Esophagus squamous epithelium (tissue), 5 donors: ENCODE results near the gene GGNBP2. TPM values are rescaled to one million over a fixed set of nuclear protein-coding genes. Genes with fewer than 3 reads are reported as not detected.

Experiments
- DNase-seq: peaks from one replicate; lab custom pipeline; 2025; lab: John Stamatoyannopoulos, UW
- H3K27ac ChIP-seq, 4 donors: fragments of 200-600 bp; sonication (generic); one replicate each; pipeline ENCODE4 v1.5.1; 2016 to 2019; ENCODE audit warnings: mild to moderate bottlenecking in 1 of 4
- H3K27me3 ChIP-seq, 4 donors: fragments of 200-600 bp; sonication (generic); 1 replicate in 3 of 4; 2 replicates in 1 of 4; pipeline versions ENCODE4 v1.5.1 to v1.6.0; 2017 to 2021; ENCODE audit warnings: antibody characterized with exemption in 1 of 4
- H3K36me3 ChIP-seq, 3 donors: fragments of 200-600 bp; sonication (generic); one replicate each; pipeline ENCODE4 v1.5.1; 2016 to 2019
- H3K4me1 ChIP-seq, 3 donors: fragments of 200-600 bp; sonication (generic); one replicate each; pipeline ENCODE4 v1.5.1; 2017 to 2019
- H3K4me3 ChIP-seq, 4 donors: fragments of 200-600 bp; sonication (generic); 1 replicate in 3 of 4; 2 replicates in 1 of 4; pipeline ENCODE4 v1.5.1; 2016 to 2019; ENCODE audit warnings: mild to moderate bottlenecking in 2 of 4, moderate library complexity in 1 of 4
- H3K9me3 ChIP-seq, 3 donors: fragments of 200-600 bp; sonication (generic); one replicate each; pipeline ENCODE4 v1.5.1; 2016 to 2019
- POLR2A ChIP-seq, 4 donors: fragments of 450-650 bp; IDR thresholded peaks; one replicate each; pipeline ENCODE4 v1.6.1; 2017; ENCODE audit warnings: antibody characterized with exemption in 4 of 4, mild to moderate bottlenecking in 4 of 4, moderate library complexity in 3 of 4
- WGBS, 2 donors: methylation state at CpG; one replicate each; pipeline ENCODE4 v1.1.5; 2018; 5-methylcytosine and 5-hydroxymethylcytosine counted together
- intact Hi-C: fragments of 100-400 bp; cut with DNase I; formaldehyde crosslinking; loops from one replicate; pipeline ENCODE4 v1.15.0; 2022
- total RNA-seq, 4 donors: library from RNA; depleted of rRNA; stranded (reverse); fragments of >200 nt; gene quantifications; one replicate each; pipeline ENCODE4 v1.1.0, GENCODE V29; 2016
- TF ChIP-seq, protein P1 (sequence below), 6 experiments: fragments of 450-650 bp in 4 of 6; fragments of 200-600 bp in 2 of 6; sonication (generic) in 2 of 6; IDR thresholded peaks; one replicate each; pipeline ENCODE4 v1.5.1; 2016 to 2019; ENCODE audit warnings: antibody characterized with exemption in 6 of 6, mild to moderate bottlenecking in 4 of 6, moderate library complexity in 4 of 6
- donor health status: DM: yes; HTN: yes; CAD: no.

The GGNBP2 gene
- total RNA-seq, 4 donors from 2014 or later, result 32.8 to 59.3 (median 46.3) TPM

DNA sequence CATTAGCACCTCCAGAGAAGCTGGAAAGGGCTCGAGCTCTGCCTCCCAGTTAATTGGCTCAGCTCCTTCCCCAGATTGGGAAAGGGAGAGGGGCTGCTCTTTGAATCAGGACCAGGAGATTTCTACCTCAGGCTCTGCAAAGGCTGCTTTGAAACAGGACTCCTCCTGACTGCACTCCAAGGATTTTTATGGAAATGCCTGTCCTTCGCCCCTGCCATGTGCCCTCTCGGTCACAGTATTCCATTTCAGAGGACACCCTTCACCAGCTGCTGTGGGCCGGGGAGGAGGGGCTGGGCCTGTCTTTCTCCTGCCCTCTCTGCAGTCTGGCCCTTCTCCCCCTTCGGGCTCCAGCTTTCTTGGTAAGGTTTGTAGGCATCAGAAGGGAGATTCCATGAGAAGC lies 70.2 kb downstream of the GGNBP2 start:
- no peak overlapping the region for H3K27ac ChIP-seq
- no peaks in the 10 kb centered on the region for H3K36me3 ChIP-seq
- peaks cover 0 to 11% (median 0%) of the 10 kb centered on the region in 3 donors for H3K4me1 ChIP-seq
- intact Hi-C loops, result no loop called here
- H3K4me3 ChIP-seq, result no peak overlapping the region
- H3K27me3 ChIP-seq, result peaks cover 0 to 48% (median 0%) of the 10 kb centered on the region in 4 donors
- no peaks in the 10 kb centered on the region for H3K9me3 ChIP-seq
- WGBS, 2 donors, result 60 to 74% methylated on average over 3 to 4 of the region's 5 CpGs
- no peak for DNase-seq
- no peak for TF ChIP-seq POLR2A (IDR thresholded peaks at IDR 0.05)
- TF ChIP-seq, protein P1, sequence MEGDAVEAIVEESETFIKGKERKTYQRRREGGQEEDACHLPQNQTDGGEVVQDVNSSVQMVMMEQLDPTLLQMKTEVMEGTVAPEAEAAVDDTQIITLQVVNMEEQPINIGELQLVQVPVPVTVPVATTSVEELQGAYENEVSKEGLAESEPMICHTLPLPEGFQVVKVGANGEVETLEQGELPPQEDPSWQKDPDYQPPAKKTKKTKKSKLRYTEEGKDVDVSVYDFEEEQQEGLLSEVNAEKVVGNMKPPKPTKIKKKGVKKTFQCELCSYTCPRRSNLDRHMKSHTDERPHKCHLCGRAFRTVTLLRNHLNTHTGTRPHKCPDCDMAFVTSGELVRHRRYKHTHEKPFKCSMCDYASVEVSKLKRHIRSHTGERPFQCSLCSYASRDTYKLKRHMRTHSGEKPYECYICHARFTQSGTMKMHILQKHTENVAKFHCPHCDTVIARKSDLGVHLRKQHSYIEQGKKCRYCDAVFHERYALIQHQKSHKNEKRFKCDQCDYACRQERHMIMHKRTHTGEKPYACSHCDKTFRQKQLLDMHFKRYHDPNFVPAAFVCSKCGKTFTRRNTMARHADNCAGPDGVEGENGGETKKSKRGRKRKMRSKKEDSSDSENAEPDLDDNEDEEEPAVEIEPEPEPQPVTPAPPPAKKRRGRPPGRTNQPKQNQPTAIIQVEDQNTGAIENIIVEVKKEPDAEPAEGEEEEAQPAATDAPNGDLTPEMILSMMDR (IDR thresholded peaks at IDR 0.05), result no peak

DNA sequence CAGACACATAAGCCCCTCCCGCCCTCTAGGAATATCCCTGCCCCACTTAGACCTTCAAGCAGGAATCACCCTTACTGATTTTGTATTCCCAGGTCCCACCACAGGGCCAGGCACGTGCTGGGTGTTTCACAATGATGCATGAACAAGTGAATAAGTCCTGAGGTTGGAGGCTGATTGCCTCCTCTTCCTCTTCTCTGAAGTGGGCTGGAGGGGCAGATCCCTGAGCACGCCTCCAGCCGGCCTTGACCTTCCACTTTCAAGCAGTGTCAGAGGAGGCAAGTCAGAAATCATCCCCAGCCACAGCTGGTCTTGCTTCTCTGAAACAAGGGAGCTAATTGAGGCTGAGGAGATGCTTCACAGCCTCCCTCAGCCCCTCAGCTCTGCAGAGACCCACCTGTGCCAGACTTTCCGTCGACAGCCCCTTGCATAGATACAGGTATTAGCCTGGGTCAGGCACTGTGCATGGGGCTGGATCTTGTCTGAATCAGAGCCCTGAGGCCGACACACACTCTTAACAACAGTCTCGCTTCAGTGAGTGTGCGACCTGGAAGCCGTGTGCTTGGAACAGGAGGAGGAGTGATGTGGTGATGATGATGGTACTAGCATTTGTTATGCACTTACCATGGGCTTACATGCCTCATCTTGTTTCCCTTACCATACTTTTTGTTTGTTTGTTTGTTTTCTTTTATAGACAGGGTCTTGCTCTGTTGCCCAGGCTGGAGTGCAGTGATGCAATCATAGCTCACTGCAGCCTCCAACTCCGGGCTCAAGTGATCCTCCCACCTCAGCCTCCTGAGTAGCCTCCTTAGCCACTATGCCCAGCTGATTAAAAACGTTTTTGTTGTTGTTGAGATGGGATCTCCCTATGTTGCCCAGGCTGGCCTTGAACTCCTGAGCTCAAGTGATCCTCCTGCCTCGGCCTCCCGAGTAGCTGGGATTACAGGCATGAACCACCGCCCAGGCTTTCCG lies 71.6 kb downstream of the GGNBP2 start:
- no peak for DNase-seq
- Histone ChIP-seq H3K27me3 (peaks cover 0 to 48% (median 0%) of the 10 kb centered on the region in 4 donors), H3K4me3 (no peak overlapping the region), H3K9me3 (no peaks in the 10 kb centered on the region), H3K27ac (no peak overlapping the region), H3K36me3 (no peaks in the 10 kb centered on the region), H3K4me1 (peaks cover 0 to 9% (median 0%) of the 10 kb centered on the region in 3 donors)
- intact Hi-C loops, result no loop called here
- 69 to 80% methylated on average over 11 to 13 of the region's 16 CpGs for WGBS, 2 donors
- TF ChIP-seq POLR2A (IDR thresholded peaks at IDR 0.05), result no peak
- TF ChIP-seq, protein P1 (IDR thresholded peaks at IDR 0.05), result no peak

DNA sequence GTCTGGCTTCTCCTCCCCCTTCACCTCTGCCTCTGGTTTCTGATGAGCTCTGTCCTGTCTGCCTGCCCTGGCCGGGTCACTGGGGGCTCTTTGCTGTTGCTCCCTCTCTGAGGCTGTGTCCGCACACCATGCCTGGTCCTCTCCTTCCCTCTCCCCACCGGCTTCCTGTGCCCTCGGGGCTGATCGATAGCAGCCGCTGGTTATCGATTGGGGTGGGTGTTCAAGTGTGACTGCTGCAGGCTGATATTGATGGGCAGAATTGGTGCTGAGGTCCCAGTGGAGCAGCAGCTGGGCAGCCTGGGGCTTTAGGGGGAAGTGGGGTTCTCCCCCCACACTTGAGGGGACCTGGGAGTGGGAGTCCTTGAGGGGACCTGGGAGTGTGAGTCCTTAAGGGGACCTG lies 73.1 kb downstream of the GGNBP2 start:
- TF ChIP-seq, protein P1 (IDR thresholded peaks at IDR 0.05), result no peak
- no peak for TF ChIP-seq POLR2A (IDR thresholded peaks at IDR 0.05)
- Histone ChIP-seq H3K4me3 (no peak overlapping the region), H3K27ac (no peak overlapping the region), H3K27me3 (peaks cover 0 to 48% (median 0%) of the 10 kb centered on the region in 4 donors), H3K36me3 (no peaks in the 10 kb centered on the region), H3K9me3 (no peaks in the 10 kb centered on the region), H3K4me1 (no peaks in the 10 kb centered on the region)
- 75 to 82% methylated on average over 2 to 3 of the region's 7 CpGs for WGBS, 2 donors
- no peak for DNase-seq
- intact Hi-C loops, result no loop called here

DNA sequence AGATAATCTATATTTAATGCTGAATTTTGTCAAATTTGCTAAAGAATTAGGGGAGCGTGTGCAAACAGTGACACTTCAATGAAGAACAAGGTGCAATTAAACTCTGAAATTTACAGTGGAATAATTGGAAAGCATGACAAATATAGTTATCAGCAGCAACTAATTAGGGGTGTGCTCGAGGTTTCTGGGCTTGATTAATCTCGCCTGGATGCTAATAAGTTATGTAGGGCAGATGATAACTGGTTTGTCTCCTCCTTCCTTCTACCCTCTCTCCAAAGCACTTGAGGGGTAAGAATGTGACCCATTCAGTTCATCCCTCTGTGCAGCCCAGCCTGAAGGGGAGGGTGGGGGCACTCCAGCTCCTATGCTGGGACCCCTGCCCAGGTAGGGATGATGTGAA lies 78.6 kb downstream of the GGNBP2 start:
- TF ChIP-seq POLR2A (IDR thresholded peaks at IDR 0.05), result no peak
- TF ChIP-seq, protein P1 (IDR thresholded peaks at IDR 0.05), result no peak
- peaks cover 0 to 3% (median 0%) of the 10 kb centered on the region in 4 donors for H3K27me3 ChIP-seq
- H3K36me3 ChIP-seq, result no peaks in the 10 kb centered on the region
- H3K27ac ChIP-seq, result no peak overlapping the region
- no peaks in the 10 kb centered on the region for H3K4me1 ChIP-seq
- no peak overlapping the region for H3K4me3 ChIP-seq
- no peak for DNase-seq
- H3K9me3 ChIP-seq, result no peaks in the 10 kb centered on the region
- 61 to 93% methylated on average over 3 of the region's 3 CpGs for WGBS, 2 donors
- intact Hi-C loops, result no loop called here

DNA sequence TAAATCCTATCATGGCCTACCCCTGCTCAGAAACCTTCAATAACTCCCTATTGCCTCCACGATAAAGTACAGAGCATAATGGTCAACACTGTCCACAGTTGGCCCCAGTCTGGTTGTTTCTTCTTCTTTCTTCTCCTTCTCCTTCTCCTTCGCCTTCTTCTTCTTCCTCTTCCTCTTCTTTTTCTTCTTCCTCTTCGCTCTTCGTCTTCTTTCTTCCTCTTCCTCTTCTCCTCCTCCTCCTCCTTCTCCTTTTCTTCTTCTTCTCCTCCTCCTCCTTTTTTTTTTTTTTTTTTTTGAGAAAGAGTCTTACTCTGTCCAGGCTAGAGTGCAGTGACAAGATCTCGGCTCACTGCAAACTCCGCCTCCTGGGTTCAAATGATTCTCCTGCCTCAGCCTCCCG lies 80.5 kb downstream of the GGNBP2 start:
- Histone ChIP-seq H3K9me3 (no peaks in the 10 kb centered on the region), H3K36me3 (no peaks in the 10 kb centered on the region), H3K4me3 (no peak overlapping the region), H3K27ac (no peak overlapping the region), H3K27me3 (peaks cover 0 to 14% (median 0%) of the 10 kb centered on the region in 4 donors), H3K4me1 (peaks cover 0 to 7% (median 3%) of the 10 kb centered on the region in 3 donors)
- DNase-seq, result no peak
- intact Hi-C loops, result no loop called here
- TF ChIP-seq POLR2A (IDR thresholded peaks at IDR 0.05), result no peak
- TF ChIP-seq, protein P1 (IDR thresholded peaks at IDR 0.05), result no peak
- 77% methylated on average over 5 to 7 of the region's 7 CpGs for WGBS, 2 donors
